Neuronal stem cell (in vitro differentiated cells): ENCODE measurements around the gene GPR26. TPM values are rescaled to one million over a fixed set of nuclear protein-coding genes. Genes with fewer than 3 reads are reported as not detected.

Experiments
- DNase-seq: peaks from one replicate; pipeline ENCODE4 v3.0.0-alpha.2; 2013; ENCODE audit warnings: low spot score
- H2AFZ ChIP-seq: one replicate; pipeline ENCODE4 v1.6.1; 2013; ENCODE audit warnings: mild to moderate bottlenecking, low read length, inconsistent platforms
- H2AK5ac ChIP-seq: 2 replicates; pipeline ENCODE4 v1.6.1; 2013; ENCODE audit warnings: low read depth, mild to moderate bottlenecking, inconsistent platforms, low read length, moderate library complexity, mixed read lengths
- H2BK120ac ChIP-seq: 2 replicates; pipeline ENCODE4 v1.6.1; 2013; ENCODE audit warnings: low read depth, mild to moderate bottlenecking, inconsistent platforms, low read length, moderate library complexity, mixed read lengths
- H2BK12ac ChIP-seq: one replicate; pipeline ENCODE4 v1.6.1; 2013; ENCODE audit warnings: low read length, inconsistent platforms
- H2BK15ac ChIP-seq: 2 replicates; pipeline ENCODE4 v1.6.1; 2013; ENCODE audit warnings: mild to moderate bottlenecking, low read length, inconsistent platforms, mixed read lengths
- H2BK5ac ChIP-seq: one replicate; pipeline ENCODE4 v1.6.1; 2013; ENCODE audit warnings: inconsistent platforms, mild to moderate bottlenecking, low read length, moderate library complexity
- H3K14ac ChIP-seq: one replicate; pipeline ENCODE4 v1.6.1; 2013; ENCODE audit warnings: low read length, inconsistent platforms
- H3K18ac ChIP-seq: 2 replicates; pipeline ENCODE4 v1.6.1; 2013; ENCODE audit warnings: low read length, inconsistent platforms
- H3K23ac ChIP-seq: 2 replicates; pipeline ENCODE4 v1.6.1; 2013; ENCODE audit warnings: low read depth, mild to moderate bottlenecking, mixed read lengths, low read length, inconsistent platforms; ENCODE audit not compliant: poor library complexity
- H3K27ac ChIP-seq: replicated peaks from 3 replicates; pipeline ENCODE4 v1.5.1; 2013; ENCODE audit warnings: low read length, inconsistent platforms
- H3K27me3 ChIP-seq, 3 experiments: 2 replicates each; pipeline ENCODE4 v1.6.1; 2013; ENCODE audit warnings: low read length in 3 of 3, mild to moderate bottlenecking in 2 of 3, inconsistent platforms in 1 of 3, low read depth in 1 of 3, mixed read lengths in 1 of 3, moderate library complexity in 1 of 3; ENCODE audit not compliant: control insufficient read depth in 3 of 3, insufficient read depth in 3 of 3
- H3K36me3 ChIP-seq, 2 donors: replicated peaks in 1 of 2; 2 replicates each; pipeline ENCODE4 v1.6.1; 2013; ENCODE audit warnings: low read length in 2 of 2; ENCODE audit not compliant: control insufficient read depth in 2 of 2, insufficient read depth in 2 of 2
- H3K4ac ChIP-seq: 2 replicates; pipeline ENCODE4 v1.6.1; 2013; ENCODE audit warnings: inconsistent platforms, mild to moderate bottlenecking, low read length, moderate library complexity
- H3K4me1 ChIP-seq, 2 donors: 1 replicate in 1 of 2; 2 replicates in 1 of 2; pipeline ENCODE4 v1.6.1; 2013; ENCODE audit warnings: low read length in 2 of 2, low read depth in 1 of 2; ENCODE audit not compliant: control insufficient read depth in 2 of 2, insufficient read depth in 1 of 2
- H3K4me2 ChIP-seq: one replicate; pipeline ENCODE4 v1.6.1; 2013; ENCODE audit warnings: mild to moderate bottlenecking, low read length, inconsistent platforms; ENCODE audit not compliant: insufficient read depth, poor library complexity, severe bottlenecking
- H3K4me3 ChIP-seq, 2 donors: 2 replicates each; pipeline ENCODE4 v1.5.1; 2013; ENCODE audit warnings: low read length in 2 of 2, mild to moderate bottlenecking in 2 of 2, inconsistent platforms in 1 of 2, moderate library complexity in 1 of 2
- H3K79me1 ChIP-seq: one replicate; pipeline ENCODE4 v1.6.1; 2013; ENCODE audit warnings: low read depth, mild to moderate bottlenecking, inconsistent platforms, low read length, moderate library complexity
- H3K9ac ChIP-seq: one replicate; pipeline ENCODE4 v1.6.1; 2013; ENCODE audit warnings: mild to moderate bottlenecking, low read depth, low read length, inconsistent platforms; ENCODE audit not compliant: poor library complexity
- H3K9me3 ChIP-seq, 2 donors: replicated peaks in 1 of 2; 2 replicates each; pipeline versions ENCODE3 to v1.6.1; 2013; ENCODE audit warnings: low read length in 2 of 2, mild to moderate bottlenecking in 2 of 2, inconsistent platforms in 1 of 2, low read depth in 1 of 2, mixed read lengths in 1 of 2, moderate library complexity in 1 of 2; ENCODE audit not compliant: control insufficient read depth in 2 of 2, insufficient read depth in 1 of 2
- H4K8ac ChIP-seq: one replicate; pipeline ENCODE4 v1.6.1; 2013; ENCODE audit warnings: low read depth, mild to moderate bottlenecking, inconsistent platforms, low read length, moderate library complexity
- H4K91ac ChIP-seq: one replicate; pipeline ENCODE4 v1.6.1; 2013; ENCODE audit warnings: low read length, low read depth, mild to moderate bottlenecking, inconsistent platforms; ENCODE audit not compliant: poor library complexity
- WGBS, 2 donors: extraction: QIAGEN DNeasy Blood & Tissue Kit; methylation state at CpG; one replicate each; pipeline ENCODE4 v1.1.7; 2013; ENCODE audit warnings: missing lambda C conversion rate in 2 of 2, mixed read lengths in 1 of 2; ENCODE audit not compliant: insufficient read length in 2 of 2, insufficient replicate concordance in 1 of 2; ENCODE audit errors: extremely low coverage in 2 of 2; 5-methylcytosine and 5-hydroxymethylcytosine counted together
- polyA plus RNA-seq, 2 experiments: library from polyadenylated mRNA; stranded (reverse); fragments of 200-250 nt; gene quantifications; one replicate each; pipeline ENCODE4 v1.2.3, GENCODE V29; 2013

The GPR26 gene
- polyA plus RNA-seq (2013, experiment 1 of 2), result under 0.01 TPM
- 0.01 TPM for polyA plus RNA-seq (2013, experiment 2 of 2)

DNA sequence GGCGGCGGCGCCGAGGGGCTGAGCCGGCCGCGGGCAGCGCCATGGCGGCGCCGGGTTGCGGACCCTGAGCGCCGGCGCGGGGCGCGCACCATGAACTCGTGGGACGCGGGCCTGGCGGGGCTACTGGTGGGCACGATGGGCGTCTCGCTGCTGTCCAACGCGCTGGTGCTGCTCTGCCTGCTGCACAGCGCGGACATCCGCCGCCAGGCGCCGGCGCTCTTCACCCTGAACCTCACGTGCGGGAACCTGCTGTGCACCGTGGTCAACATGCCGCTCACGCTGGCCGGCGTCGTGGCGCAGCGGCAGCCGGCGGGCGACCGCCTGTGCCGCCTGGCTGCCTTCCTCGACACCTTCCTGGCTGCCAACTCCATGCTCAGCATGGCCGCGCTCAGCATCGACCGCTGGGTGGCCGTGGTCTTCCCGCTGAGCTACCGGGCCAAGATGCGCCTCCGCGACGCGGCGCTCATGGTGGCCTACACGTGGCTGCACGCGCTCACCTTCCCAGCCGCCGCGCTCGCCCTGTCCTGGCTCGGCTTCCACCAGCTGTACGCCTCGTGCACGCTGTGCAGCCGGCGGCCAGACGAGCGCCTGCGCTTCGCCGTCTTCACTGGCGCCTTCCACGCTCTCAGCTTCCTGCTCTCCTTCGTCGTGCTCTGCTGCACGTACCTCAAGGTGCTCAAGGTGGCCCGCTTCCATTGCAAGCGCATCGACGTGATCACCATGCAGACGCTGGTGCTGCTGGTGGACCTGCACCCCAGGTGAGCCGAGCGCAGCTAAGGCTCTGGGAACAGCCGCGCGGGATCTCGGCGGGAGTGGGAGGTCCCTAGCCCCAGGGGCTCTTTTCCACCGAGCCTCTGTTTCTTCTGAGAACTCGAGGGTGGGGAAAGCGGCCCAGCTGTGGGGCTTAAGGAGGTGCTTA lies at the start of gene GPR26:
GPR26 (plus strand) TSS at position 38 of the 919 bp plus-strand sequence; CDS start at position 91, 53 bp downstream.
- H4K91ac ChIP-seq, result no peak within 1 kb of the TSS
- H3K23ac ChIP-seq, result peak within 1 kb of the TSS; percentile 90
- DNase-seq, result peak; percentile 37
- WGBS, 2 donors, result no CpG with 5 or more reads among the region's 101 CpGs
- no peaks in the 10 kb centered on the region for H3K79me1 ChIP-seq
- no peak within 1 kb of the TSS for H3K4ac ChIP-seq
- H3K27me3 ChIP-seq, result peaks cover 17 to 64% (median 38%) of the 10 kb centered on the region in 3 experiments
- H3K4me3 ChIP-seq, result peak within 1 kb of the TSS in 1 of 2 donors; percentile 58
- no peak within 1 kb of the TSS for H3K27ac ChIP-seq
- peak within 1 kb of the TSS; percentile 43 for H2BK12ac ChIP-seq
- H3K9ac ChIP-seq, result peak within 1 kb of the TSS; percentile 66
- H3K36me3 ChIP-seq, result no peaks in the 10 kb centered on the region
- H3K14ac ChIP-seq, result no peak within 1 kb of the TSS
- no peak within 1 kb of the TSS for H2BK120ac ChIP-seq
- no peak within 1 kb of the TSS for H4K8ac ChIP-seq
- H2BK5ac ChIP-seq, result no peak within 1 kb of the TSS
- H3K4me1 ChIP-seq, result peaks cover 0 to 11% of the 10 kb centered on the region in 2 donors
- H2AFZ ChIP-seq, result no peak within 1 kb of the TSS
- H3K9me3 ChIP-seq, result peaks cover 0 to 7% of the 10 kb centered on the region in 2 donors
- H2BK15ac ChIP-seq, result no peak within 1 kb of the TSS
- H3K4me2 ChIP-seq, result peak within 1 kb of the TSS; percentile 72
- peak within 1 kb of the TSS; percentile 73 for H3K18ac ChIP-seq
- H2AK5ac ChIP-seq, result no peak within 1 kb of the TSS

DNA sequence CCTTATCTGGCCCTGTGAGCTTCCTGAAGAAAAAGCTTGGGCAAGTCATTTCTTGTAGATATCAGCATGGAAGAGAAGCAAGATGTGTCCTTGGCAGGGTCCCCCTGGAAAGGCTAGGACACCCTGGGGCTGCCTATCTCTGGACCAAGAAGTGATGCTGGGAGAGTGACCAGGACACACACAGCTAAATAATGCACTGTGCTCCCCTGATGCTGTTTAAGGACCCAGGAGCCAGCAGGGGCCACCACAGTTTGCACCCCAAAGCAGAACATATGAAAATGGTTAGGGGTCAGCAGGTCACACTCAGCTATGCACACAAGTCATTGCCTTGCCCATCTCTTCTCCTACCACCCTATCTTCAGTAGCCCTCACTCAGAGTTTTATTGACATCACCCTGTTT lies 47.9 kb upstream of the GPR26 start:
- Histone ChIP-seq H3K9me3 (no peaks in the 10 kb centered on the region), H3K4me3 (no peak overlapping the region), H4K91ac (no peak overlapping the region), H3K14ac (peak overlapping the region; percentile 42), H4K8ac (no peak overlapping the region), H3K4ac (no peak overlapping the region), H2BK120ac (no peak overlapping the region), H2AK5ac (no peak overlapping the region), H2BK12ac (no peak overlapping the region), H3K79me1 (no peaks in the 10 kb centered on the region), H3K4me2 (no peak overlapping the region), H3K9ac (no peak overlapping the region), H3K36me3 (no peaks in the 10 kb centered on the region), H3K4me1 (no peaks in the 10 kb centered on the region), H3K27me3 (no peaks in the 10 kb centered on the region), H2BK5ac (no peak overlapping the region), H3K23ac (no peak overlapping the region), H3K18ac (no peak overlapping the region), H3K27ac (no peak overlapping the region), H2BK15ac (no peak overlapping the region), H2AFZ (no peak overlapping the region)
- DNase-seq, result no peak

- Histone ChIP-seq H3K23ac (no peak overlapping the region), H4K8ac (no peak overlapping the region), H3K4me2 (no peak overlapping the region), H2BK5ac (no peak overlapping the region), H3K9me3 (no peaks in the 10 kb centered on the region), H3K14ac (no peak overlapping the region), H3K79me1 (no peaks in the 10 kb centered on the region), H3K4me1 (no peaks in the 10 kb centered on the region), H3K18ac (no peak overlapping the region), H3K4me3 (no peak overlapping the region), H2BK15ac (no peak overlapping the region), H3K4ac (no peak overlapping the region), H3K9ac (no peak overlapping the region), H3K27ac (no peak overlapping the region), H4K91ac (no peak overlapping the region), H2BK12ac (no peak overlapping the region), H2AK5ac (no peak overlapping the region), H2BK120ac (no peak overlapping the region), H3K36me3 (no peaks in the 10 kb centered on the region), H3K27me3 (no peaks in the 10 kb centered on the region), H2AFZ (no peak overlapping the region)
- no peak for DNase-seq
- no CpG with 5 or more reads among the region's 8 CpGs for WGBS, 2 donors
These were observed 46.9 kb upstream of the GPR26 start for GRCh38 chr10:123619067-123619855.

- Histone ChIP-seq H4K91ac (no peak overlapping the region), H3K36me3 (no peaks in the 10 kb centered on the region), H3K27ac (no peak overlapping the region), H3K9me3 (no peaks in the 10 kb centered on the region), H3K4ac (no peak overlapping the region), H2BK12ac (no peak overlapping the region), H3K79me1 (no peaks in the 10 kb centered on the region), H2AFZ (no peak overlapping the region), H4K8ac (no peak overlapping the region), H2BK5ac (no peak overlapping the region), H3K23ac (no peak overlapping the region), H3K4me1 (no peaks in the 10 kb centered on the region), H2BK120ac (no peak overlapping the region), H3K9ac (no peak overlapping the region), H2AK5ac (no peak overlapping the region), H2BK15ac (no peak overlapping the region), H3K4me2 (no peak overlapping the region), H3K18ac (no peak overlapping the region), H3K4me3 (no peak overlapping the region), H3K27me3 (no peaks in the 10 kb centered on the region), H3K14ac (no peak overlapping the region)
- no peak for DNase-seq
- no CpG with 5 or more reads among the region's 9 CpGs for WGBS, 2 donors
These were observed 45.5 kb upstream of the GPR26 start for GRCh38 chr10:123620621-123621020.
